Fibroblast of skin of abdomen (primary cell): Measurements from ENCODE around the gene MYRF.
A peak's percentile ranks its signal among the peaks of the same experiment; 100 is the strongest.

Experiments used
- DNase-seq: peaks from one replicate; pipeline ENCODE4 v3.0.0-alpha.2; 2013

Gene MYRF

DNA sequence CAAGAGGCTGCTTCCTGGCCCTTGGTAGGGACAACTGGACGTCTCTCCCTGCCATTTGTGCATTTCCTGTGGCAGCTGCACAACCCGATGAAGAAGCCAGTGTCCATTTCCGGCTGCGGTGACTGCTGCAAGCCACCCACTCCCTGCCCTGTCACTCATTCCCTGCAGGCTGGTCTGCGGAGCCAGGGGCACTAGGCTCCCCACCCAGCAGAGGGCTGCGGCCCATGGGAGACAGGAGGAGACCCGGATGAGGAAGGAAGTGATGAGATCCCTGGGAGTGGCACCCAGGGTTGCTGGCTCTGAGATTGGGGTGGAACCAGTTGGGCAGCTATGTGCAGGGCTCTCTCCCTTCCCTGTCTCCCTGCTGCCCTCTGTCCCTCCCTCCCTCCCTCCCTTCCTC, 10.0 kb upstream of the MYRF start:
- no peak for DNase-seq

- no peak for DNase-seq
These were observed 8.8 kb upstream of the MYRF start for GRCh38 chr11:61743486-61744095.

DNA sequence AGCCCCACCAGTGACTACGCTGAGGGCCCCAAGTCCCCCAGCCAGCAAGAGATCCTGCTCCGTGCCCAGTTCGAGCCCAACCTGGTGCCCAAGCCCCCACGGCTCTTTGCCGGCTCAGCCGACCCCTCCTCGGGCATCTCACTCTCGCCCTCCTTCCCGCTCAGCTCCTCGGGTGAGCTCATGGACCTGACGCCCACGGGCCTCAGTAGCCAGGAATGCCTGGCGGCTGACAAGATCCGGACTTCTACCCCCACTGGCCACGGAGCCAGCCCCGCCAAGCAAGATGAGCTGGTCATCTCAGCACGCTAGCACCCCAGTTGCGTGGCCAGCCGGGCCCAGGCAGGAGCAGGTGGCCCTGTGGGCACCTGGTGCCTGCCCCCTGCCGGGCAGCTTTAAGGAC, 8.3 kb upstream of the MYRF start:
- no peak for DNase-seq

GRCh38 chr11:61744609-61745156, 7.8 kb upstream of the MYRF start:
- no peak for DNase-seq

DNA sequence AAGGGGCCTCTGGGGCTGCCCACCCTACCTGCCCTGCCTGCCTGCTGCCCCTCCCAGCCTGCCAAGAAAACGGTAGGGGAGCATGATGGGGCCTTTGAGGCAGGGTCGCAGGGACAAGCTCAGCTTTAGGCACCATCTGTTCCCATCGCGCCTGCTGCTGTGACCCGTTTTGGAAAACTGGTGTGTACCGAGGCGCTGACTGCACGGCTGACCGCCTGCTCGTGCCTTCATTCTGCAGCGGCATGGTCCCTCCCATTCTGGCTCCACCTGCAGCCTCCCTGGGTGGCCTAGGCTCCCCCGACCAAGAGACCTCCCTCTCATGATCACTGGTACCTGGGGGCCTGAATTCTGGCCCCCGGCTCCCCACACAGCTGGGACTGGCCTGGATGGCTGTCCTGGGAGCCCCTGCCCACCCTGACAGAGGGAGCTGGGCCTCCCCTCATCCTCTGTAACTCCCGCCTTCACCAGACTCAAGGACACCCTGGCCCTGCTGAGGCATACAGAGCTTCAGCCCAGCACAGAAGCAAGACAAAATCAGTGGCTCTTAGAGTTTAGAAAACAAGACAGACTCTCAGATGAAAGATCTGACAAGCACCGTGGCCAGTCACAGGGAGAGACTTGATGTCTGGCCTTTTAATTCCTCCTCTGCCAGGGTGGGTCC, 6.5 kb upstream of the MYRF start:
- no peak for DNase-seq

DNA sequence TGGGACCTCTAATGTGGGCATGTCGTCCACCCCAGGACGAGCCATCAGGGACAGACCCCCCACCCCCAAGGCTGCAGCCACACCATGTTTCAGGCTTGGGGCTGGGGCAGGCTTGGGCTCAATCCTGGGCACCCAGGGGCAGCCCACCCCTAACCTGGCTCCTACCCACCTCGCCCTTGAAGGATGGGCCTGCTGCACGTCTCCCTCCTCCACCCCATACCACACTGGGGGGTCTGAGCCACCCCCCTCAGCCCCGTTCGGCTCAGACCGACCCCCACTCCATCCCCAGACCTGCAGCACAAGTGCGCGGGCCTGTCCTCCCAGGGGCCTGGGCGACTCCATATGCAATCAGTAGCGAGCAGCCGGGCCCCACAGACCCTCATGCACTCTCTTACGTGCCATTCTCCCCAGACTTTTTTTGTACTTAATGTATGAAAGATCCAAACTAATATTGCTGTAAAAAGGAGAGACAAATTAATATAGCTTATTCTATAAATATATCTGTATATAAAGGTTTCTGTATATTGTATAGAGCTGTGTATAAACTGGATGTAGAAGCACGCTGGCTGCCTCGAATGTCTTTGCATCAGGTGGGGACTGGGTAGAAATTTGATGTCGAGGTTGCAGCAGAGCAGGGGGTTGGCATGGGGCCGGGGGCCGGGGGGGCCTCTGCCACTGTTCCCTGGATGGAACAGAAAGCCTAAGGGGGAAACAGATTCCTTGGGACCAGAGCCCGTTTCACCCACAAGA, 5.8 kb upstream of the MYRF start:
- DNase-seq = no peak

- peak; percentile 30 for DNase-seq
These were observed 5.1 kb upstream of the MYRF start for GRCh38 chr11:61747192-61747966.

DNA sequence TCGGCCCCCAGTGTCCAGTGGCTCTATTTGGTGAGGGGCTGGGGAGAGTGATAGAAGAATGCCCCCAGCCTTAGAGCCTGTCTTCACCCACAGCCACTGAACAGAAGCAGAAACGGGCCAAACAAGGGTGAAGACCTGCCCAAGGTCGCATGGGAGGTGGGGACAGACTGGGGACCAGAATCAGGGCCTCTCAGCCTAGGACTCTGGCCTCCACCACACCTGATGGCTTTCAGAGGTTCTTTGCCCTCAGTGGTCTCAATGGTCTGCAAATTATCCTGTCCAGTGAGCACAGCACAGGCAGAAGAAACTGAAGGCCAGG, 4.5 kb upstream of the MYRF start:
- DNase-seq = no peak

DNA sequence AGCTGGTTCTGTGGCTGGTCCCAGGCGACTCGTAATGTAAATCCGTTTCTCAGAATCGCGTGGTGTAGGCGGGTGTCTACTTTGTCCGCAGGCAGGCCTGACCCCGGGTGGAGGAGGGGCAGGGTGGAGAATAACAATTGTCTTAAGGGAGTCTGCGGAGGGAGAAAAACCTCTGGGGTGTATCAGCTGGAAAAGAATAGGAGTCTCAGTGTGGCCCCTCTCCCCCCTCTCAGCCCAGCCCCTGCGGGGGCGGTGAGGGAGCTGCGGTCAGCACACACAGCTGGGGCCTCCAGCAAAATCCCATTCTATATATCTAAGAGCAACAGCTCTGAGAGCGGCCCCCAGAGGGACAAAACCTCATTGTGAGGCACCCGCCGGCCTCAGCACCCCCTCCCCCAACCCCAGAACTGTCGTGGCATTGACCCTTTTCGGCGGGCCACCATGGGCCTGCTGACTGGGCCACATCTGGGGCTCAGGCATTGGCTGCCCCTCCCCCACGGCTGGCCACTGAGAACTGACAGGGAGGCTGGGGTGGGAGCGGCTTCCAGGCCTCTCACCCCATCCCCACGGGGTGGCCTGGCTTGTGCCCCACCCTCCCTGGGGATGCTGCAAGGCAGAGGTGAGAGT, 2.7 kb upstream of the MYRF start:
- DNase-seq = no peak

DNA sequence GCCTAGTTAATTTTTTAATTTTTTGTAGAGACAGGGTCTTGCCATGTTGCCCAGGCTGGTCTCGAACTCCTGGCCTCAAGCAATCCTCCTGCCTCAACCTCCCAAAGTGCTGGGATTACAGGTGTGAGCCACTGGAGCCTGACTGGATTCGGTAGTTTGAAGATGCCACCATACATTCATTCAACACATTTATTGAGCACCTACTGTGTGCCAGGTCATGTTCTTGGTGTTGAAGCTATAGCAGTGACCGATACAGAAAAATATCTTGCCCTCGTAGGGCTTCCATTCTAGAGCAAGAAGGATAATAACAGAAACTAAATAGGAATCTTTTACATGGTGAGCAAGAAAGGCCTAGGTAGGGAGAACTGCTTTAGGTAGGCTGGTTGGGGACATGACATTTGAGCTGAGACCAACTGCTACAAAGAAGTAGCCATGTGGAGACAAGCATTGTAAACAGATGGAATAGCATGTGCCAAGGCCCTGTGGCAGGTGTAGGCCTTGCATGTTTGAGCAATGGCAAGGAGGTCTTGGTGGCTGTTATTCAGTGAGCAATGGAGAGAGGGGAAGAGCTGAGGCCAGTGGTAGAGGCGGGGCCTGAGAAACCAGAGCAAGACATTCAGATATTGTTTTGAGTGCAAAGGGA, 1.7 kb upstream of the MYRF start:
- DNase-seq = no peak

GRCh38 chr11:61751384-61751783, 1.1 kb upstream of the MYRF start:
- DNase-seq = no peak

- DNase-seq = no peak
These were observed 587 bp downstream of the MYRF start for GRCh38 chr11:61752925-61753521.

- DNase-seq = no peak
These were observed 1.2 kb downstream of the MYRF start for GRCh38 chr11:61753672-61754071.

GRCh38 chr11:61754534-61755482, 2.4 kb downstream of the MYRF start:
- peak; percentile 53 for DNase-seq

DNA sequence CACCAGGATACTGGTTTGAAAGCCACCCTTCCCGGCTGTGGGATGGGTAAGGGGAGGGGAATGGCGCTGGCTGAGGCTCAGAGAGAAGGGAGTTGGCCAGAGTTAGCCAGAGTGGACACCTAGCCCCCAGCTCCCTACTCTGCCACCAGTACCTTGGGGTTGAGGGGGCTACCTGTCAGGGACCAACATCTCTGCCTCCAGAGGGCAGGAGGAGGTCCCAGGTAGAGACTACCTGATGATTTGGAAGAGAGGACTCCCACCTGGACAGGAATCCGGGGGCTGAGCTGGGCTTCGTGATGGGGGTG, 3.7 kb downstream of the MYRF start:
- no peak for DNase-seq

- DNase-seq = peak; percentile 63
These were observed 4.2 kb downstream of the MYRF start for GRCh38 chr11:61756452-61757212.

- DNase-seq = no peak
These were observed 4.9 kb downstream of the MYRF start for GRCh38 chr11:61757213-61757862.

DNA sequence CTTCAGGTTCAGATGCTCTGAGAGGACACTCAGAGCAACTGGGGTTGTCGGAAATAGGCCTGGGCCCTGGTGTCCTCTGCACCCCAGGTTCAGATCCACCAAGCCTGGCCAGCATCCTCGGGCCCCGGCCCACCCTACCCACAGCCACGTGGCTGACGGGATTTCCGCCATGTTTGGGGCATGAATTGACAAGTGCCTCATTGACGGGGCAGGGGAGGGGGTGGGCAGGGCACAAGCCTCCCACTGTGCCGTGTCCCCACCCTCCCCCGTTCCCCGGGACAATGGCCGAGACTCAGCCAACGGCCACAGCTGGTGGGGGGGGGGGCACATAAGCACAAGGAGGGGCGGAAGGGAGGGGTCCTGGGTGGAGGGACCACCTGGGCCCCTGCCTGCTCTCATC, 8.5 kb downstream of the MYRF start:
- DNase-seq = no peak
